DOHH2 (cell line): Measurements from ENCODE around the gene GRID2.

ENCODE experiments used
- CTCF ChIP-seq: fragments of 200-600 bp; sonication (generic); IDR thresholded peaks from one replicate; pipeline ENCODE4 v1.5.1; 2014; ENCODE audit warnings: antibody characterized with exemption, mild to moderate bottlenecking, low read depth, low read length; ENCODE audit not compliant: poor library complexity, severe bottlenecking
- EZH2phosphoT487 ChIP-seq: fragments of 200-600 bp; sonication (generic); IDR thresholded peaks from 2 replicates; pipeline ENCODE4 v1.6.1; 2017; ENCODE audit warnings: borderline replicate concordance, mild to moderate bottlenecking, antibody characterized with exemption, low read length, moderate library complexity, mixed read lengths

DNA sequence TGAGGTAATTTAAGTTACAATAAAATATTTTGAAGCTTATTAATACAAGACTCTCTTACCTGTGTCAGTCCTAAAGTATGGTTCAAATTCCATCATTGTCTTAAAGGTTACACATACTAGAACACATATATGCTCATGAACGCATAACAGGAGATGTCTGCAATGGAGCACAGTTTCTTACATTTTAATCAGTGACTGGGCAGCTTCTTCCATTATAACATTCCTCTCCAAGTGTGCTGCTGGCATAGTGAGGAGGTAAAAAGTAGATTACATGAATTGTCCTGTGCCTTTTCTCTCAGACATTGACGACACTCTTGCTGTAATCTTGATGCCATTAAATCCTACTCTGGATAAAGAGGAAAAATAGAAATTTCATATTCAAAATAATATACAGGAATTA lies 40.8 kb upstream of the GRID2 start:
- TF ChIP-seq CTCF = no peak
- TF ChIP-seq EZH2phosphoT487 = no peak
